Measurements from ENCODE around the gene BMPR1A.
A peak's percentile ranks its signal among the peaks of the same experiment; 100 is the strongest.

The BMPR1A gene

GRCh38 chr10:86765548-86765947 is 9.1 kb downstream of the BMPR1A start:
- no peak for DNase-seq (ENCODE audit: low spot score)

GRCh38 chr10:86768412-86769062 is 12.1 kb downstream of the BMPR1A start:
- DNase-seq (ENCODE audit: low spot score) = no peak

- no peak for DNase-seq (ENCODE audit: low spot score)
Observed at GRCh38 chr10:86769991-86770390, 13.6 kb downstream of the BMPR1A start.

- no peak for DNase-seq (ENCODE audit: low spot score)
Observed at GRCh38 chr10:86770412-86770960, 14.1 kb downstream of the BMPR1A start.

GRCh38 chr10:86773498-86773897 is 17.1 kb downstream of the BMPR1A start:
- no peak for DNase-seq (ENCODE audit: low spot score)

- no peak for DNase-seq (ENCODE audit: low spot score)
Observed at GRCh38 chr10:86775056-86775869, 18.8 kb downstream of the BMPR1A start.

GRCh38 chr10:86775870-86776180 is 19.4 kb downstream of the BMPR1A start:
- DNase-seq (ENCODE audit: low spot score) = no peak

GRCh38 chr10:86779220-86780017 is 23.0 kb downstream of the BMPR1A start:
- no peak for DNase-seq (ENCODE audit: low spot score)

GRCh38 chr10:86782701-86783418 is 26.4 kb downstream of the BMPR1A start:
- no peak for DNase-seq (ENCODE audit: low spot score)

GRCh38 chr10:86785037-86785436 is 28.6 kb downstream of the BMPR1A start:
- DNase-seq (ENCODE audit: low spot score) = no peak

- no peak for DNase-seq (ENCODE audit: low spot score)
Observed at GRCh38 chr10:86785968-86786367, 29.5 kb downstream of the BMPR1A start.

GRCh38 chr10:86786368-86786767 is 29.9 kb downstream of the BMPR1A start:
- DNase-seq (ENCODE audit: low spot score) = no peak

GRCh38 chr10:86790394-86790793 is 34.0 kb downstream of the BMPR1A start:
- DNase-seq (ENCODE audit: low spot score) = no peak

GRCh38 chr10:86792461-86793167 is 36.2 kb downstream of the BMPR1A start:
- no peak for DNase-seq (ENCODE audit: low spot score)

- no peak for DNase-seq (ENCODE audit: low spot score)
Observed at GRCh38 chr10:86793696-86794095, 37.3 kb downstream of the BMPR1A start.

GRCh38 chr10:86795353-86795752 is 38.9 kb downstream of the BMPR1A start:
- DNase-seq (ENCODE audit: low spot score) = peak; percentile 52

- no peak for DNase-seq (ENCODE audit: low spot score)
Observed at GRCh38 chr10:86798025-86798424, 41.6 kb downstream of the BMPR1A start.

GRCh38 chr10:86798611-86799010 is 42.2 kb downstream of the BMPR1A start:
- no peak for DNase-seq (ENCODE audit: low spot score)

- no peak for DNase-seq (ENCODE audit: low spot score)
Observed at GRCh38 chr10:86799188-86799845, 42.9 kb downstream of the BMPR1A start.

GRCh38 chr10:86801995-86802394 is 45.6 kb downstream of the BMPR1A start:
- no peak for DNase-seq (ENCODE audit: low spot score)

Measured in AG08396 (cell line).